Osteocyte (in vitro differentiated cells): ENCODE results near the gene INS. TPM values are rescaled to one million over a fixed set of nuclear protein-coding genes. Genes with fewer than 3 reads are reported as not detected.

Experiments
- DNase-seq: peaks from one replicate; pipeline ENCODE4 v3.0.0; 2021; ENCODE audit warnings: mixed read lengths; ENCODE audit not compliant: unreplicated experiment; ENCODE audit errors: extremely low spot score
- H3K27ac Mint-ChIP-seq: one replicate; pipeline ENCODE4 v1.8.0; 2021; ENCODE audit warnings: mild to moderate bottlenecking, mixed read lengths; ENCODE audit not compliant: unreplicated experiment
- H3K27me3 Mint-ChIP-seq: one replicate; pipeline ENCODE4 v1.8.0; 2021; ENCODE audit warnings: mixed read lengths; ENCODE audit not compliant: unreplicated experiment
- H3K36me3 Mint-ChIP-seq: one replicate; pipeline ENCODE4 v1.8.0; 2021; ENCODE audit warnings: mixed read lengths; ENCODE audit not compliant: unreplicated experiment
- H3K4me1 Mint-ChIP-seq: one replicate; pipeline ENCODE4 v1.8.0; 2021; ENCODE audit warnings: mixed read lengths; ENCODE audit not compliant: unreplicated experiment
- H3K4me3 Mint-ChIP-seq: one replicate; pipeline ENCODE4 v1.8.0; 2021; ENCODE audit warnings: mild to moderate bottlenecking, moderate library complexity, mixed read lengths; ENCODE audit not compliant: unreplicated experiment
- H3K9me3 Mint-ChIP-seq: one replicate; pipeline ENCODE4 v1.8.0; 2021; ENCODE audit warnings: mixed read lengths; ENCODE audit not compliant: unreplicated experiment
- CTCF ChIP-seq: fragments of 200-600 bp; sonication (generic); IDR thresholded peaks from 2 replicates; pipeline ENCODE4 v1.5.0; 2021; ENCODE audit warnings: antibody characterized with exemption, mild to moderate bottlenecking, moderate library complexity
- total RNA-seq: library from RNA; stranded (reverse); gene quantifications from 2 replicates; pipeline ENCODE4 v1.2.1, GENCODE V29; 2021

Gene INS
- total RNA-seq, 1 donor from 2014 or later, result not detected

- H3K36me3 Mint-ChIP-seq, result peaks cover 9% of the 10 kb centered on the region
- no peak for DNase-seq
- peaks cover 46% of the 10 kb centered on the region for H3K4me1 Mint-ChIP-seq
- no peak overlapping the region for H3K27ac Mint-ChIP-seq
- H3K27me3 Mint-ChIP-seq, result no peaks in the 10 kb centered on the region
- no peak overlapping the region for H3K4me3 Mint-ChIP-seq
- no peak for TF ChIP-seq CTCF
- peaks cover 10% of the 10 kb centered on the region for H3K9me3 Mint-ChIP-seq
Observed at GRCh38 chr11:2120359-2121100, 40.5 kb downstream of the INS start.

- H3K9me3 Mint-ChIP-seq, result peaks cover 10% of the 10 kb centered on the region
- peaks cover 2% of the 10 kb centered on the region for H3K27me3 Mint-ChIP-seq
- TF ChIP-seq CTCF, result no peak
- H3K27ac Mint-ChIP-seq, result no peak overlapping the region
- H3K36me3 Mint-ChIP-seq, result peaks cover 9% of the 10 kb centered on the region
- no peak overlapping the region for H3K4me3 Mint-ChIP-seq
- DNase-seq, result no peak
- peaks cover 42% of the 10 kb centered on the region for H3K4me1 Mint-ChIP-seq
Observed at GRCh38 chr11:2118677-2119076, 42.3 kb downstream of the INS start.

GRCh38 chr11:2116680-2117079 lies 44.3 kb downstream of the INS start:
- Mint-ChIP-seq H3K9me3 (peaks cover 10% of the 10 kb centered on the region), H3K27me3 (peaks cover 4% of the 10 kb centered on the region), H3K4me1 (peaks cover 25% of the 10 kb centered on the region), H3K4me3 (no peak overlapping the region), H3K27ac (no peak overlapping the region), H3K36me3 (peaks cover 9% of the 10 kb centered on the region)
- DNase-seq, result no peak
- no peak for TF ChIP-seq CTCF

- Mint-ChIP-seq H3K4me3 (no peak overlapping the region), H3K27me3 (peaks cover 4% of the 10 kb centered on the region), H3K36me3 (peaks cover 9% of the 10 kb centered on the region), H3K4me1 (peaks cover 14% of the 10 kb centered on the region), H3K27ac (no peak overlapping the region), H3K9me3 (peaks cover 10% of the 10 kb centered on the region)
- TF ChIP-seq CTCF, result no peak
- no peak for DNase-seq
Observed at GRCh38 chr11:2115308-2115707, 45.7 kb downstream of the INS start.

- TF ChIP-seq CTCF, result no peak
- Mint-ChIP-seq H3K9me3 (peaks cover 10% of the 10 kb centered on the region), H3K27ac (no peak overlapping the region), H3K36me3 (peaks cover 9% of the 10 kb centered on the region), H3K4me1 (peaks cover 13% of the 10 kb centered on the region), H3K27me3 (peaks cover 4% of the 10 kb centered on the region), H3K4me3 (no peak overlapping the region)
- no peak for DNase-seq
Observed at GRCh38 chr11:2114430-2115241, 46.4 kb downstream of the INS start.
